NCI-H1092 treated with DMSO at 0.1 percent for 48 hours (cell line): ENCODE results near the gene C16orf95.
"Not testable (repeated sequence)": the region's sequence is repeated elsewhere in the genome, so short reads cannot be mapped to it uniquely, and the experiment has no call there.

Experiments
- DNase-seq: peaks from one replicate; lab custom pipeline; 2025; lab: John Stamatoyannopoulos, UW

C16orf95 gene, protein sequence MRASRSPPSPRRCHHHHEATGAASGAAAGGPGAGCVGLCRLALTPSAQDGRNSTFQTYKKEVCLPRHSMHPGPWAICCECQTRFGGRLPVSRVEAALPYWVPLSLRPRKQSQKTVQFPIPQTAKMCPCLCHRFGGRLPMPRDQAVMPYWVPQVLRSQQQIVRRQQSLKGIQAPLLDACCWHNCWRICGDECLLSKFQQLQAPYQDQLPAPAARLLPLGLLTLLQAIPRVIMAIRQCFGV

DNA sequence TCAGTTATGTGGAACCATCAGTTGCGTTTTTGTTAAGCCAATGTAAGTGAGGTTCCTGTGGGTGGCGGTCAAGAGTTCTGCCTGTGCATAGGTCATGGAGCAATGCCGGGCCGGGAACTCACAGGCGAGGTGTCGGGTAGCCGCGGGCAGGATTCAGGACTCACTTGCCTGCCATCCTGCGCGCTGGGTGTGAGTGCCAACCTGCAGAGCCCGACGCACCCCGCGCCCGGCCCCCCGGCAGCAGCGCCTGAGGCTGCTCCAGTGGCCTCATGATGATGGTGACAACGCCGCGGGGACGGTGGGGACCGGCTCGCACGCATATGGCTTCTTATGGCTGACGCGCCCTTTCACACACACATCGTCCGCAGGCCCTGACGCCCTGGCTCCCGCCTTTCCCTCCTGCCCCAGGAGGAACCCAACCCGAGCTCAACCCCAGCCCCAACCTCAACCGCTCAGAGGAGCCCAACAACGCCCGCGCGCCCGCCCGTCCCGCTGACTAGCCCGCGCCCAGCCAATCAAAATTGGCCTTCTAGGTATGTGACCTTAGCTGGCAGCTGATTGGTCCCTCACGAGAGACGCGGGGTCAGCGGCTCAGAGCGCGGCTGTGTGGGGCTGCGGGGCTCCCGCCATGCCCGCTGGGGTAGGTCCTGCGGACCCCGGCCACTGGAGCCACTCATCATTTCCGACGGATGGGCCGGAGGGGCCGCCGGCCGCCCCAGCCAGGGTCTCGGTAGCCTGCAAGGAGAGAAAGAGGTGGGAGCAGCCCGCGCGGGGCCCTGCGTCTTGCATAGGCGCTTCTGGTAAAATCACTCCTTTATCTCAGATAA is at the start of gene C16orf95:
Gene C16orf95 (minus strand): TSS at position 470 of the 827 bp plus-strand sequence. CDS start 150 bp downstream, at position 320.
- DNase-seq, result peak; percentile 94

DNA sequence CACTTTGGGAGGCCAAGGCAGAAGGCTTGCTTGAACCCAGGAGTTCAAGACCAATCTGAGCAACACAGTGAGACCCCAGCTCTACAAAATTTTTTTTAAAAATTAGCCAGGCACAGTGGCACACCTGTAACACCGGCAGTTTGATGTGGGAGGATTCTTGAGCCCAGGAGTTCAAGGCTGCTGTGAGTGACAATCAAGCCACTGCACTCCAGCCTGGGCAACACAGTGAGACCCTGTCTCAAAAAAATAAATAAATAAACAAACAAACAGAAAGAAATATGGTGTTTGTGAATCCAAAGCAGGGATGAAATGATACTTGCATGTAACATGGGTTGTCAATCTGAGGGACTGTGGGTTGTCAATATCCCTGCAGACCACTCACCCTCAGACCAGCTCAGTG is 49.7 kb upstream of the C16orf95 start:
- no peak for DNase-seq

GRCh38 chr16:87366288-87366687 is 49.1 kb upstream of the C16orf95 start:
- DNase-seq, result no peak

GRCh38 chr16:87365021-87365713 is 48.0 kb upstream of the C16orf95 start:
- DNase-seq, result no peak

DNA sequence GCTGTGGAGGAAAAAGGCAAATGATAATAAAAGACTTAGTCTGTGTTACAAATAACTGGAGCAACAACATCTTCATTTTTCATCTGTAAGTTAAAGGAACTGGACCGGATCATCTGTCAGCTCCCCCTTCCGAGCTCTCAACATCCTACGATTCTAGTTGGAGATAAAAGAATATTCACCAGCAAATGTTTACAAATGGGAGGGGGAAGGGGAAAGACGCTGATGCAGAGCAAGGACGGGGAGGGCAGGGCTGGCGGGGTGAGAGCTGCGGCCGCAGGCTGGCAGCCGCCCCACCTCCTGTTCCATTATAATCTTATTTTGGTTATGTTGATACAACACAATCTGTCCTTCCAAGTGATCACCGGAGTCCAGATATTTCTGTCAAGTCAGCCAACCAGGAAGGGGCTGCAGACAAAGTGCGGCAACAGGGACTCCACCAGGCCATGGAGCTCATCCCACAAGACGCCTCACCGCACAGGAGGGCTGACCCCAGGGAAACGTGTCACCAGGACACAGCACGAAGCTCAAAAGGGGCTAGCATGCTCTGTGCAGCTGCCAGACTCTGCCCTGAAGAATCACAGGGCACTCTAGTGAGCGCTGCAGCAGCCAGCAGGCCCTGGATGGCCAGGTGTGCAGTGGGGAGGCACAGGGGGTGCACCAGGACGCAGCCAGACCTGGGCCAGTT is 46.7 kb upstream of the C16orf95 start:
- DNase-seq, result peak; percentile 43

- DNase-seq, result not testable (repeated sequence)
Measured at GRCh38 chr16:87362828-87363559, 45.8 kb upstream of the C16orf95 start.

DNA sequence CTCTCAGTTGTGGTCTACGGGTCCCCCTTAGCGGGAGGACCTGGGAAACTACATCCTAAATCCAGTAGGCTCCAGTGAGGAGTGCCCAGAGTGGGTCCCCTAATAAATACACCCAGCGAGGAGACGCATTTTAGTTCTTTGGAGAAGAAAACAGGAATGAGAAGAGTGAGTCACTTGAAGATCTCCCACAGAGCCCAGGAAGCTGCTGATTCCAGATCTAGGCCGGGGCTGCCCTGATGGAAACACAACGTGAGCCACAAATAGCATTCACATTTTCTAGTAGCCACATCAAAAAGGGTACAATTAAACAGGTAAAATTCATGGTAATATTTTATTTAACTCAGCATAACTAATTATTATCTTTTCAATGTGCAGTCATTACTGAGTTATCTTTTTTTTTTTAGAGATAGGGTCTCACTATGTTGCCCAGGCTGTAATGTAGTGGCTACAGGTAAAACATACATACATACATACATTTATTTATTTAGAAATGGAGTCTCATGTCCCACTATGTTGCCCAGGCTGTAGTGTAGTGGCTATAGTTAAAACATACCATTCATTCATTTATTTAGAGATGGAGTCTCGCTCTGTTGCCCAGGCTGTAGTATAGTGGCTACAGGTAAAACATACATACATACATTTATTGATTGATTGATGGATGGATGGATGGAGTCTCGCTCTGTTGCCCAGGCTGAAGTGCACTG is 44.9 kb upstream of the C16orf95 start:
- DNase-seq, result no peak

DNA sequence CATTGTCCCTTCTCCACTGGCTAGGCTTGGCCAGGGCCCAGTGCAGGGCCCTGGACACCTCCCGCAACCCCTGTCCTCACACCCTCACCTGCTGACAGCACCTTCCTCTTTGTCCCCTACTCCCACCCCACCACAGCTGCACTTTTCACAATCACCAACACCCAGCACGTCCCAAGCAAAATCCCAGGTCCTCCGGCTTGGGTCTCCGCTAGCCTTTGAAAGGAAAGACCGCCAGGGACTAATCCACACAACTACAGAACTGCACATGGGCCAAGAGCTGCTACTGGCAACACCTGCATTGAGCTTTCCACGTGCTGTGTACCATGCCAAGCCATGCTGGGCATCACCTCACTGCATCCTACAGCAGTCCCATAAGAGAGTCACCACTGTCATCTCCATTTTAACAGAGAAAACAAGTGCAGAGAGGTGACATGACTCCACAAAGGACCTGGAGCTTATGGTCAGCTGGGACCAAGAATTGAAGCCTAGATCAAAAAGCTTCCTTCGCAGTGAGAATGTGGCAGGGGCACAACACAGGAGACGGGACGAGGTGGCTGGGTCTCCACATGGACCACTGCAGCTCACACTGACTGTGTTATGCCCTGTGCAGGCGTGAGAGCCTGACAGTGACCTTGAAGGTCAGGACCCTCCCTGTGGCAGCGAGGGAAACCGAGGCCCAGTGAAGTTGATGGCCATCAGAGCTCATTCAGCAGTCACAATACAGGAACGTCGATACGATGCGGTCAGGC is 43.8 kb upstream of the C16orf95 start:
- DNase-seq, result no peak

DNA sequence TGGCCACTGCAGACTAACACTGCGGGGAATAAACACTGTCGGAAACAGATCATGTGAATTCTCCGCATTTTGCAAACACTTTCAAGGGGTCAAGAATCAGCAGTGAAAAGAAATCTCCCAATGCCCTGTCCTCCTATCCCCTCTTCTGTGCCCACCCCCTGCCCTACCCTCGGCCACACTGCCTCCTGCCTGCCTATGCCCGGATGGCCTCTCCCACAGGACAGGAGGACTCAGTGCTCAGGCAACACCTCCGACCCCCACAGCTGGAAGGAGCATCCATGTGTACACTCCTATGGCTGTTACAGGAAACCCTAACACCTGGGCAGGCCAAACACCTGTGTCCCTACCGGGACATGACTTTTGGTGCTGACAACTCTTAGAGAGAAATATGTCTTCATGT is 41.9 kb upstream of the C16orf95 start:
- no peak for DNase-seq

- no peak for DNase-seq
Measured at GRCh38 chr16:87358696-87359095, 41.5 kb upstream of the C16orf95 start.

- DNase-seq, result no peak
Measured at GRCh38 chr16:87358250-87358649, 41.1 kb upstream of the C16orf95 start.

DNA sequence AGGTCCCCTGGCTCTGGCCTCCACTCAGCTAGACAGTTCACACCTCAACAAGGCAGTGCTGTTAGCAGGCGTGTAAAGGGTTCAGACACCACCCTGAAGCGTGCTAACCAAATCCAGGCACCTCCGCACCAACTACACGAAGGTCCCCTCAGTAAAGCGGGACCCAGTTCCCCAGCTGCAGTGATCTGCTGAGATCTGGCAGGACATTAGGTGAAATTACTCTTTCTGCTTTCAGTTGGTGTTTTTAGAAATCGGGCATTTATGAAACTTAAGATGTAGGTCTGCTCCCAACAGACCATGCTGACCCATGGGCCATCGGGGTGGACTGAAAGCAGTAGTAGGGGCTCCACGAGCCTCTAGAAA is 39.3 kb upstream of the C16orf95 start:
- DNase-seq, result no peak

- no peak for DNase-seq
Measured at GRCh38 chr16:87353613-87354012, 36.4 kb upstream of the C16orf95 start.

- DNase-seq, result no peak
Measured at GRCh38 chr16:87352818-87353217, 35.6 kb upstream of the C16orf95 start.

- DNase-seq, result no peak
Measured at GRCh38 chr16:87351320-87351698, 34.1 kb upstream of the C16orf95 start.

GRCh38 chr16:87350681-87351319 is 33.6 kb upstream of the C16orf95 start:
- DNase-seq, result no peak

DNA sequence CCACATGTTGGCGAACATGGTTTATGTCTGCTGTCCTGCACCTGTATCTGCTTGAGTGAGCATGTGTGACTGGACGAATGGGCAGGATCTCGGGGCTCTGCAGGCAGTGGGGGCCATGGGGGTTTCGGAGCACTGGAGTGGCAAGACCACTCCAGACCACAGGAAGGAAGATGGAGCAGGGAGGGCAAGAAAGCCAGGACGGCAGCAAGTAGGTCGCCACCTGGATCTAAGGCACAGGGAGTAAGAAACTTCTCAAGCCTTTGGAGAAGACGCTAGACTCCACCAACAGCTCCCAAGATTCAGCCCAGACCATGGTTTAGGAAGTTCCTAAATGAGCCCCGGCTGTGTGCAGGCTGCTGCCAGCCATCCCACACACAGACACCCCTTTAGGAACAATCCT is 32.8 kb upstream of the C16orf95 start:
- no peak for DNase-seq

DNA sequence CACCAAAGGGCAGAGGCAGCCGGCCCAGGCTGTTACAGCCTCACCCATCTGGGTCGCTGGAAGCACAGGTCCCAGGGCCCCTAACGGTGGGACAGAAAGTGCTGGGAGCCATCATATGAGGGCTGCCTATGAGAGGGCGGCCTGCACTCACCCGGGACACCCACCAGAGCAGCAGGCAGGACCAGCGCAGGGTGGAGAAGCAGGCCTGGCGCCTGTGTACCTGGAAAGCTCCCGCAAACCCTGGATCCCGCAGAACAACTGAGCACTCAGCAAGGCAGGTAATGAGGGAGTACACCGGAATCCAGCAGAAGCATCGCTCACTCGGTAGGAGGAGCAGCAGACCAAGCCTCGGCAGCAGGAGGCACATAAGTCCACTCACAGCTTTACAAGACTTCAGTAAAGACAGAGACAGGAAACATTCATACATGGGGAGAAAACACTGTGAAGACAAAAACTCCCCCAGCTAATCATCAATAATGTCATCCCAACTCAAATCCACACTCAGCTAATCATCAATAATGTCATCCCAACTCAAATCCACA is 31.5 kb upstream of the C16orf95 start:
- no peak for DNase-seq

DNA sequence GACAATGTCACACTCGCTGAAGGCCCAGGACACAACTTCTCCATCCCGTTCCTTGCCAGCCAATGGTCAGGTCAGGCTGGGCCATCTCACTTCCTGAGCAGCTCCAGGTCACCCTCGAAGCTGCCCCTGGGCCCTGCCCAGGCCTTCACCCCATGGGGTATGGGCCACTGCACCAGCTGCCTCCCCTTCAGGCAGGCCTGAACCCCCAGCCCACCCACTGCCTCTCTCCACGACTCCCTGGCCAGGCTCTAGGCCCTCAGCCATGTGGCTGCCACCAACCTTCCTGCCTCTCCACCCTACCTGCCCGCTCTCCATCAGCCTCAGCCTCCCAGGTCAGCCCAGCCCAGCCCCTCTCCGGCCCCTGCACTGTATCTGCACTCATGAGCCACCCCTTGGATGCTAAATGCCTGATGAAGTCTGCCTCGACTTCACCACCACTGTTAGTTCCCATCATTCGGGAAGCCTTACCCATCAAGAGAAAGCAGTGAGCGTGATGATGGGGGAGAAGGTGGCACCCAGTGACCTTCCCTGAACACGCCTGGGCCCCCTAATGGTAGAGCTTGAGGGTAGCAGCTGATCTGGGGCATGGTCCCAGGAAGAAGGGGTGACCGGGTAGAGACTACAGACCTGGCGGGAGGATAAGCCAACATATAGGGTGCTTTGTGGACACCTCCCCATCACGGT is 30.9 kb upstream of the C16orf95 start:
- no peak for DNase-seq
